Panc1 (cell line): ENCODE measurements around the gene DPH5. TPM values are rescaled to one million over a fixed set of nuclear protein-coding genes. Genes with fewer than 3 reads are reported as not detected.

ENCODE experiments used
- ATAC-seq: fragments of 200-7000 bp; cut with Tn5 transposase; 2 replicates; pipeline ENCODE4 v1.9.1; 2020; ENCODE audit warnings: mild to moderate bottlenecking, moderate library complexity
- BruUV-seq: library from RNA; stranded (reverse); fragments of 400-500 nt; replicated peaks from 2 replicates; lab custom pipeline; 2021; lab: Mats Ljungman, UMichigan
- CTCF ChIA-PET: fragments of 300-600 bp; sonication (Branson Sonifier 250); formaldehyde crosslinking; loops from one replicate; lab custom pipeline; 2022; ENCODE audit warnings: antibody characterized with exemption; lab: Charles Lee
- POLR2A ChIA-PET: fragments of 300-600 bp; sonication (Branson Sonifier 250); formaldehyde crosslinking; loops from one replicate; lab custom pipeline; 2022; ENCODE audit warnings: antibody characterized with exemption; lab: Charles Lee
- DNase-seq: peaks from one replicate; pipeline ENCODE4 v3.0.0-alpha.2; 2010; ENCODE audit warnings: low read depth, low spot score
- H3K27ac ChIP-seq: 2 replicates; pipeline ENCODE4 v1.5.1; 2011; ENCODE audit warnings: mild to moderate bottlenecking, low read length, inconsistent platforms
- H3K27me3 ChIP-seq: fragments of 200-500 bp; sonication (Bioruptor generic); 2 replicates; pipeline ENCODE4 v1.6.0; 2014; ENCODE audit warnings: low read length, inconsistent platforms; ENCODE audit not compliant: control insufficient read depth, insufficient read depth
- H3K36me3 ChIP-seq: fragments of 200-500 bp; sonication (Bioruptor generic); 2 replicates; pipeline ENCODE4 v1.5.1; 2014; ENCODE audit warnings: inconsistent platforms, mild to moderate bottlenecking, low read length, moderate library complexity; ENCODE audit not compliant: control insufficient read depth, insufficient read depth
- H3K4me1 ChIP-seq: 2 replicates; pipeline ENCODE4 v1.5.1; 2011; ENCODE audit warnings: inconsistent platforms, mild to moderate bottlenecking, low read length, moderate library complexity; ENCODE audit not compliant: control insufficient read depth, insufficient read depth
- H3K4me3 ChIP-seq, 2 experiments: 2 replicates each; pipeline ENCODE4 v1.5.1; 2011 to 2012; ENCODE audit warnings: low read depth in 2 of 2, low read length in 2 of 2, mild to moderate bottlenecking in 2 of 2, inconsistent platforms in 1 of 2, moderate library complexity in 1 of 2
- H3K9me3 ChIP-seq: fragments of 200-500 bp; sonication (Bioruptor generic); 2 replicates; pipeline ENCODE4 v1.5.1; 2014; ENCODE audit warnings: low read depth, mild to moderate bottlenecking, inconsistent platforms, low read length, moderate library complexity; ENCODE audit not compliant: control insufficient read depth, insufficient read depth
- POLR2AphosphoS5 ChIP-seq: IDR thresholded peaks from 2 replicates; pipeline ENCODE4 v1.6.1; 2012; ENCODE audit warnings: mild to moderate bottlenecking, low read depth, low read length, moderate library complexity
- REST ChIP-seq, 2 experiments: IDR thresholded peaks; 2 replicates each; pipeline ENCODE4 v1.6.1; 2011 to 2012; ENCODE audit warnings: low read depth in 2 of 2, control low read depth in 1 of 2, low read length in 1 of 2, mild to moderate bottlenecking in 1 of 2, moderate library complexity in 1 of 2; ENCODE audit not compliant: insufficient read depth in 1 of 2
- SIN3A ChIP-seq: IDR thresholded peaks from 2 replicates; pipeline ENCODE4 v1.6.1; 2012; ENCODE audit warnings: low read depth, mild to moderate bottlenecking, low read length, moderate library complexity, borderline replicate concordance; ENCODE audit not compliant: insufficient read depth
- TCF7L2 ChIP-seq: IDR thresholded peaks from 2 replicates; pipeline ENCODE4 v1.6.1; 2011; ENCODE audit warnings: mild to moderate bottlenecking, low read depth, low read length, inconsistent platforms
- in situ Hi-C: cut with HindIII; loops from 2 replicates; pipeline ENCODE4 v1.10.0; 2016; ENCODE audit warnings: low sequenced_read_pairs, low pct_unique_long_range_greater_than_20kb
- intact Hi-C: fragments of 100-400 bp; cut with micrococcal nuclease; formaldehyde crosslinking; loops from one replicate; pipeline ENCODE4 v1.10.0; 2022; ENCODE audit not compliant: unreplicated experiment
- total RNA-seq: library from RNA; stranded (reverse); gene quantifications from one replicate; pipeline ENCODE4 v1.2.1, GENCODE V29; 2021; ENCODE audit not compliant: unreplicated experiment
- TF ChIP-seq, protein P1 (sequence below): fragments of 450-650 bp; IDR thresholded peaks from 2 replicates; pipeline ENCODE4 v1.5.1; 2017; ENCODE audit warnings: mild to moderate bottlenecking

DPH5 gene
- total RNA-seq, 1 experiment from 2014 or later, result 22.6 TPM

DNA sequence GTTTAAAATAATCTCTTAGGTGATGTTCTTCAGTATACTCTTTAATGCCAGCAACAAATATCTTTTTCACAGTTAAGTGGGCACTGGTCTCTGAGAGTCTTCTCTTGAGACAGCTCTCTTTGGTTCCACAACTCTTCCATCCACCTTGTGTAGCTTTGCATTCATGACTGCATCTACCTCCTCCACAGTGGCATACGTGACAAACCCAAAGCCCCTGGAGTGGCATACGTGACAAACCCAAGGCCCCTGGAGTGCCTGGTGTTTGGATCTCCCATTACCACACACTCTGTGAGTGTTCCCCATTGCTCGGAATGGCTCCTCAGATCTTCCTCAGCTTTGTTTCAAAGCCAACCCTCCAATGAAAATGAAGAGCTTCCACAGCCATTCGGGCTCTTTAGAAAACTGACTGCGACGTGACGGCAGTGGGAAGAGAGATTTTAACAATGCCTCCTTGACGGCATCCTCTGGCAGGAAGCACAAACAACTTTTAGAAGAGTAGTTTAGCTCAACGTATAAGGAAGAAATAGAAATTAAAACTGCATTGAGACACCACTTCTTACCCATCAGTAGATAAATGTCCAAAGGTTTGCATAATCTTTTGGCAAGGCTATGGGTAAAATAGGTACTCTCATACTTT lies 83.9 kb downstream of the DPH5 start:
- ATAC-seq (no peak), DNase-seq (no peak)
- no peaks in the 10 kb centered on the region for H3K36me3 ChIP-seq
- ChIA-PET POLR2A (no interaction called here), CTCF (no interaction called here)
- no peaks in the 10 kb centered on the region for H3K4me1 ChIP-seq
- BruUV-seq, result no TSS peak
- H3K27me3 ChIP-seq, result no peaks in the 10 kb centered on the region
- H3K4me3 ChIP-seq, result no peak overlapping the region
- in situ Hi-C loops (no loop called here), intact Hi-C loops (no loop called here)
- H3K27ac ChIP-seq, result no peak overlapping the region
- no peaks in the 10 kb centered on the region for H3K9me3 ChIP-seq
- TF ChIP-seq TCF7L2 (no peak), POLR2AphosphoS5 (no peak), SIN3A (no peak), REST (IDR thresholded peaks at IDR 0.05; ENCODE audit: insufficient read depth in 1 of 2, low read depth in 2 of 2, low read length in 1 of 2) (no peak)
- TF ChIP-seq, protein P1, sequence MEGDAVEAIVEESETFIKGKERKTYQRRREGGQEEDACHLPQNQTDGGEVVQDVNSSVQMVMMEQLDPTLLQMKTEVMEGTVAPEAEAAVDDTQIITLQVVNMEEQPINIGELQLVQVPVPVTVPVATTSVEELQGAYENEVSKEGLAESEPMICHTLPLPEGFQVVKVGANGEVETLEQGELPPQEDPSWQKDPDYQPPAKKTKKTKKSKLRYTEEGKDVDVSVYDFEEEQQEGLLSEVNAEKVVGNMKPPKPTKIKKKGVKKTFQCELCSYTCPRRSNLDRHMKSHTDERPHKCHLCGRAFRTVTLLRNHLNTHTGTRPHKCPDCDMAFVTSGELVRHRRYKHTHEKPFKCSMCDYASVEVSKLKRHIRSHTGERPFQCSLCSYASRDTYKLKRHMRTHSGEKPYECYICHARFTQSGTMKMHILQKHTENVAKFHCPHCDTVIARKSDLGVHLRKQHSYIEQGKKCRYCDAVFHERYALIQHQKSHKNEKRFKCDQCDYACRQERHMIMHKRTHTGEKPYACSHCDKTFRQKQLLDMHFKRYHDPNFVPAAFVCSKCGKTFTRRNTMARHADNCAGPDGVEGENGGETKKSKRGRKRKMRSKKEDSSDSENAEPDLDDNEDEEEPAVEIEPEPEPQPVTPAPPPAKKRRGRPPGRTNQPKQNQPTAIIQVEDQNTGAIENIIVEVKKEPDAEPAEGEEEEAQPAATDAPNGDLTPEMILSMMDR, result no peak

DNA sequence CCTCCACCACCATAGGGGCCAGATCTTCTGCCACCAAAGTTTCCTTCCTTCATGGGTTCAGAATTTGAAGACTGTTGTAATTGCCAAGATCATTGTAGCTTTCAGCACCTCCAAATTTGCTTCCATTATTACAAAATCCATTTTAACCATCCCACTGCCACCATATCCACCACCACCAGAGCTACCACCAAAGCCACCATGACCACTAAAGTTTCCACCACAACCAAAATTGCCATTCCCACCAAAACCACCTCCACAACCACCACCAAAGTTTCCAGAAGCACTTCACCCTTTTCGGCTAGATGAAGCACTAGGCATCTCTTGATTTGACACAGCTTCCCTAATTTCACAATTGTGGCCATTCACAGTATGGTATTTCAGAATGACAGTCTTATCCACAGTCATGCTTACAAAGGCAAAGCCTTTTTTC lies 84.5 kb downstream of the DPH5 start:
- DNase-seq, result no peak
- Histone ChIP-seq H3K4me1 (no peaks in the 10 kb centered on the region), H3K27me3 (no peaks in the 10 kb centered on the region), H3K9me3 (no peaks in the 10 kb centered on the region), H3K4me3 (no peak overlapping the region), H3K36me3 (no peaks in the 10 kb centered on the region), H3K27ac (no peak overlapping the region)
- ATAC-seq, result no peak
- intact Hi-C loops (no loop called here), in situ Hi-C loops (no loop called here)
- CTCF ChIA-PET, result no interaction called here
- TF ChIP-seq POLR2AphosphoS5, result no peak
- TF ChIP-seq, protein P1, result no peak
- TF ChIP-seq SIN3A, result no peak
- no peak for TF ChIP-seq TCF7L2
- TF ChIP-seq REST (IDR thresholded peaks at IDR 0.05; ENCODE audit: insufficient read depth in 1 of 2, low read depth in 2 of 2, low read length in 1 of 2), result no peak
- BruUV-seq, result no TSS peak
- POLR2A ChIA-PET, result no interaction called here
